ENCODE measurements around the gene SUCNR1. TPM values are rescaled to one million over a fixed set of nuclear protein-coding genes. Genes with fewer than 3 reads are reported as not detected.
"Not testable (repeated sequence)": the region's sequence is repeated elsewhere in the genome, so short reads cannot be mapped to it uniquely, and the experiment has no call there.

Gene SUCNR1
- total and polyA plus RNA-seq, 2 donors (not counting 1 experiment from before 2014, with no cell fraction given): under 0.01 to 0.02 TPM

- H2AFZ ChIP-seq (ENCODE audit: low read length): peak overlapping the region; percentile 13
- DNase-seq (ENCODE audit: low read depth in 2 of 2): no peak
- no peak overlapping the region for H3K9ac ChIP-seq (ENCODE audit: insufficient read depth, low read length)
- no peak for TF ChIP-seq CTCF (conservative IDR thresholded peaks at IDR 0.05 in 1 of 2, IDR thresholded peaks at IDR 0.05 in 1 of 2; ENCODE audit: low read depth in 1 of 2, low read length in 2 of 2)
- no peak for TF ChIP-seq EZH2 (IDR thresholded peaks at IDR 0.05; ENCODE audit: low read length, missing control alignments)
- H3K4me2 ChIP-seq (ENCODE audit: extremely low read depth, insufficient read depth, low read length): no peak overlapping the region
- H3K4me1 ChIP-seq (ENCODE audit: control insufficient read depth, extremely low read depth, insufficient read depth, low read length): peaks cover 10% of the 10 kb centered on the region
- no peak overlapping the region for H3K4me3 ChIP-seq (replicated peaks in 1 of 4; ENCODE audit: control extremely low read depth in 1 of 4, insufficient read depth in 1 of 4, low read depth in 3 of 4, low read length in 4 of 4)
- H3K27me3 ChIP-seq (ENCODE audit: control insufficient read depth, insufficient read depth, low read length): no peaks in the 10 kb centered on the region
- no peaks in the 10 kb centered on the region for H4K20me1 ChIP-seq (ENCODE audit: control insufficient read depth, extremely low read depth, insufficient read depth, low read length)
- H3K9me3 ChIP-seq (ENCODE audit: control insufficient read depth, insufficient read depth, low read depth, low read length): no peaks in the 10 kb centered on the region
- no peaks in the 10 kb centered on the region for H3K79me2 ChIP-seq (ENCODE audit: control insufficient read depth, insufficient read depth, low read length)
- no peak overlapping the region for H3K27ac ChIP-seq (ENCODE audit: insufficient read depth, low read length)
- no peaks in the 10 kb centered on the region for H3K36me3 ChIP-seq (ENCODE audit: control insufficient read depth, insufficient read depth, low read length)
Observed at GRCh38 chr3:151869181-151869580, 4.3 kb upstream of the SUCNR1 start.

- Histone ChIP-seq H3K4me1 (ENCODE audit: control insufficient read depth, extremely low read depth, insufficient read depth, low read length) (peaks cover under 1% of the 10 kb centered on the region), H3K79me2 (ENCODE audit: control insufficient read depth, insufficient read depth, low read length) (no peaks in the 10 kb centered on the region), H2AFZ (ENCODE audit: low read length) (peak overlapping the region; percentile 64), H3K4me2 (ENCODE audit: extremely low read depth, insufficient read depth, low read length) (no peak overlapping the region), H4K20me1 (ENCODE audit: control insufficient read depth, extremely low read depth, insufficient read depth, low read length) (no peaks in the 10 kb centered on the region), H3K27ac (ENCODE audit: insufficient read depth, low read length) (no peak overlapping the region), H3K9me3 (ENCODE audit: control insufficient read depth, insufficient read depth, low read depth, low read length) (no peaks in the 10 kb centered on the region), H3K9ac (ENCODE audit: insufficient read depth, low read length) (no peak overlapping the region), H3K27me3 (ENCODE audit: control insufficient read depth, insufficient read depth, low read length) (no peaks in the 10 kb centered on the region), H3K36me3 (ENCODE audit: control insufficient read depth, insufficient read depth, low read length) (no peaks in the 10 kb centered on the region), H3K4me3 (replicated peaks in 1 of 4; ENCODE audit: control extremely low read depth in 1 of 4, insufficient read depth in 1 of 4, low read depth in 3 of 4, low read length in 4 of 4) (no peak overlapping the region)
- TF ChIP-seq CTCF (conservative IDR thresholded peaks at IDR 0.05 in 1 of 2, IDR thresholded peaks at IDR 0.05 in 1 of 2; ENCODE audit: low read depth in 1 of 2, low read length in 2 of 2): no peak
- no peak for TF ChIP-seq EZH2 (IDR thresholded peaks at IDR 0.05; ENCODE audit: low read length, missing control alignments)
- DNase-seq (ENCODE audit: low read depth in 2 of 2): no peak
Observed at GRCh38 chr3:151871639-151872468, 1.6 kb upstream of the SUCNR1 start.

- not testable (repeated sequence) for DNase-seq (ENCODE audit: low read depth in 2 of 2); H3K27me3 ChIP-seq (ENCODE audit: control insufficient read depth, insufficient read depth, low read length); H3K4me1 ChIP-seq (ENCODE audit: control insufficient read depth, extremely low read depth, insufficient read depth, low read length); H3K27ac ChIP-seq (ENCODE audit: insufficient read depth, low read length); H4K20me1 ChIP-seq (ENCODE audit: control insufficient read depth, extremely low read depth, insufficient read depth, low read length); H3K79me2 ChIP-seq (ENCODE audit: control insufficient read depth, insufficient read depth, low read length); H3K4me3 ChIP-seq (replicated peaks in 1 of 4; ENCODE audit: control extremely low read depth in 1 of 4, insufficient read depth in 1 of 4, low read depth in 3 of 4, low read length in 4 of 4); H3K9me3 ChIP-seq (ENCODE audit: control insufficient read depth, insufficient read depth, low read depth, low read length); H3K36me3 ChIP-seq (ENCODE audit: control insufficient read depth, insufficient read depth, low read length); H3K4me2 ChIP-seq (ENCODE audit: extremely low read depth, insufficient read depth, low read length); H2AFZ ChIP-seq (ENCODE audit: low read length); H3K9ac ChIP-seq (ENCODE audit: insufficient read depth, low read length)
Observed at GRCh38 chr3:151874079-151874478, 636 bp downstream of the SUCNR1 start.

Measured in fibroblast of lung (primary cell).